A673 (cell line): ENCODE data around the gene SHC3.

Experiments
- CTCF ChIP-seq: fragments of 300-800, 200-600 bp; sonication (generic); conservative IDR thresholded peaks from 2 replicates; pipeline ENCODE4 v1.5.1; 2017; ENCODE audit warnings: low read depth, mild to moderate bottlenecking, antibody characterized with exemption, low read length, moderate library complexity, mixed read lengths
- EZH2 ChIP-seq: fragments of 200-600 bp; sonication (generic); IDR thresholded peaks from 2 replicates; pipeline ENCODE4 v1.6.1; 2017; ENCODE audit warnings: borderline replicate concordance, low read depth, mild to moderate bottlenecking, mixed read lengths, antibody characterized with exemption, low read length; ENCODE audit not compliant: poor library complexity, severe bottlenecking

- no peak for TF ChIP-seq CTCF
- TF ChIP-seq EZH2, result no peak
Observed at GRCh38 chr9:89014153-89014552, 164.5 kb downstream of the SHC3 start.
